Thyroid gland (tissue), 4 donors: Measurements from ENCODE around the gene ACACB.

Experiments used
- POLR2A ChIP-seq, 2 donors: fragments of 450-650 bp; IDR thresholded peaks; one replicate each; pipeline ENCODE4 v1.6.1; 2017; ENCODE audit warnings: antibody characterized with exemption in 2 of 2, mild to moderate bottlenecking in 2 of 2, moderate library complexity in 1 of 2
- TF ChIP-seq, protein P1 (sequence below), 6 experiments: fragments of 200-600 bp in 3 of 6; fragments of 450-650 bp in 3 of 6; sonication (generic) in 3 of 6; IDR thresholded peaks; one replicate each; pipeline ENCODE4 v1.5.1; 2016 to 2019; ENCODE audit warnings: antibody characterized with exemption in 6 of 6, mild to moderate bottlenecking in 2 of 6, inconsistent platforms in 1 of 6, moderate library complexity in 1 of 6

DNA sequence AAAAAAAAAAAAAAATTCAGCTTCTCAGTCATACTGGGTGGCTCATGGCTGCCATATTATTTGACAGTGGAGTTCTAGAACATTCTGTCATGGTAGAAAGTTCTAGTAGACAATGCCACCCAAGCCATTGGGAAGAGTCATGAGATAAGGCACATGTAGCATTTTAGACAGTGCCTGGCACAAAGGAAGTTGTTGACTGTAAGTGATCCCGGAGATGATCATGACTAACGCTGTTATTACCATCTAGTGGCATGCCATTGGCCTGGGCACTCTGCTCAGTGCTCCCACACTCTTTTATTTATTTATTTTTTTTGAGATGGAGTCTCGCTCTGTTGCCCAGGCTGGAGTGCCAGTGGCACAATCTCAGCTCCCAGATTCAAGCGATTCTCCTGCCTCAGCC, 112.3 kb downstream of the ACACB start:
- TF ChIP-seq, protein P1, sequence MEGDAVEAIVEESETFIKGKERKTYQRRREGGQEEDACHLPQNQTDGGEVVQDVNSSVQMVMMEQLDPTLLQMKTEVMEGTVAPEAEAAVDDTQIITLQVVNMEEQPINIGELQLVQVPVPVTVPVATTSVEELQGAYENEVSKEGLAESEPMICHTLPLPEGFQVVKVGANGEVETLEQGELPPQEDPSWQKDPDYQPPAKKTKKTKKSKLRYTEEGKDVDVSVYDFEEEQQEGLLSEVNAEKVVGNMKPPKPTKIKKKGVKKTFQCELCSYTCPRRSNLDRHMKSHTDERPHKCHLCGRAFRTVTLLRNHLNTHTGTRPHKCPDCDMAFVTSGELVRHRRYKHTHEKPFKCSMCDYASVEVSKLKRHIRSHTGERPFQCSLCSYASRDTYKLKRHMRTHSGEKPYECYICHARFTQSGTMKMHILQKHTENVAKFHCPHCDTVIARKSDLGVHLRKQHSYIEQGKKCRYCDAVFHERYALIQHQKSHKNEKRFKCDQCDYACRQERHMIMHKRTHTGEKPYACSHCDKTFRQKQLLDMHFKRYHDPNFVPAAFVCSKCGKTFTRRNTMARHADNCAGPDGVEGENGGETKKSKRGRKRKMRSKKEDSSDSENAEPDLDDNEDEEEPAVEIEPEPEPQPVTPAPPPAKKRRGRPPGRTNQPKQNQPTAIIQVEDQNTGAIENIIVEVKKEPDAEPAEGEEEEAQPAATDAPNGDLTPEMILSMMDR (IDR thresholded peaks at IDR 0.05), result no peak
- TF ChIP-seq POLR2A (IDR thresholded peaks at IDR 0.05), result no peak
